GM18498 (cell line): ENCODE measurements around the gene ACSF3.

Experiments
- ATAC-seq: cut with Tn5 transposase; IDR thresholded peaks from one replicate; pipeline ENCODE4 v1.9.1; 2021; ENCODE audit warnings: mild to moderate bottlenecking, moderate library complexity; ENCODE audit not compliant: unreplicated experiment

The ACSF3 gene

DNA sequence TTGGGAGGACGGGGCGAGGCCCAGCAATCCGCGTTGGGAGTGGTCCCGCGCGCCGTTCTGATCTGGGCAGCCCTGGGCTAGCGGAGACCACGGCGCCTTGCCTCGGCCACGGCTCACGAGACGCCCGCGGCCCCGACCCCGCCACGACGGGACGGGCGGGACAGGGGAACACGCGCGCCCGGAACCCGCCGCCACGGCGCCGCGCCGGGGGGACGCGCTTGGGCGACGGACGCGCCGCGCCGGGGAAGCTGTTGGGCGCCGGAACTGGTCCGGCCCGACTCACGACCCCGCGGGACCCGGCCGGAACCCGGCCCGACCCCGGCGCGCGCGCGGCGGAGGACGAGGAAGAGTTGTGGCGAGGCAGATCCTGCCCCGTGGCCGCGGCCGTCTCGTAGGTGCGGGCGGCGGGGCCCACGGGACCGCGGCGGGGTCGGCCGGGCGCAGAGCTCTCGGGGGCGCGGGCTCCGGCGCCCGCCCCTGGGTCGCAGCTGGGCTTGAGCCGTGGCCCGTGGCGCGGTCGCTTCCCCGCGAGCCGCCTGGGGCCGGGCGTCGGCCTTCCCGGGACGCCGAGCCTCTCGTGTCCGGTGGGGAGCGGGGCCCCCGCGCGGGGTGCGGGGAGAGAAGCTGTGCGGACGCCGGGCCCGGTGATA is at the start of gene ACSF3:
Gene ACSF3, plus strand, starts transcription at position 251 of the 650 bp plus-strand sequence. CDS start 6,830 bp downstream, outside the sequence.
- ATAC-seq: peak; percentile 62

DNA sequence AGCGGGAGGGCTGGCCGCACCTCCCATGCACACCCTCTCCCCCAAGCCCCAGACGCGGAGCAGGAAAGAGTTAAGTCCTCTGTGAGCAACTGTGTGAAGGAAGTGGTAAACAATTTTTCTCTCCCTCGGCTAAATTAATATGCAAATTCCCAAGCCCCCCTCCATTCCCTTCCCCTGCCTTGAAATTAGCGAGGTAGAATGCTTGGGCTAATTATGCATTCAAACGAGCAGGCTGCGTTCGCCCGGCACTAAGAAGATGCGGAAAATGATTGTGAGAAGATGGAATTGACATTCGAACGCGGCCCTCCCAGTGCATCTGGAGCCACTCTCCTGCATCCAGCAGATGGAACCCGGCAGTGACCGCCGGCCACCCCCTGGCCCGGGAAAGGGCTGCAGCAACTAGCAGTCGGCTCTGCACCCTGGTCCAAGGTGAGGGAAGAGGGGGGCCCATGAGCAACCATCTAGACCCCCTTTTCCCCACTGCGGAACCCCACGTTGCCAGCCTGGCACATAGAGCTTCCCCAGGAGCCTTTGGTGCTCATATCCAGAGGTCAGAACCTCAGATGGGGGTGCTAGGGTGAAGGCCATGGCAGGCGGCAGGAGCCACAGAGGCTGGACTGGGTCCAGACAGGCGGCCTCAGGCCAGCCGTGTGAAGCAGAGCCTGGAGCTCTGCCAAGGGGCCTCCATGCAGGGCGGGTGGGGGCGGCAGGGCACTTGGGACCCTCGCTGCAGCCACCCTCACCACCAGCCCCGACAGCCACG is 49.1 kb upstream of the ACSF3 start:
- no peak for ATAC-seq

DNA sequence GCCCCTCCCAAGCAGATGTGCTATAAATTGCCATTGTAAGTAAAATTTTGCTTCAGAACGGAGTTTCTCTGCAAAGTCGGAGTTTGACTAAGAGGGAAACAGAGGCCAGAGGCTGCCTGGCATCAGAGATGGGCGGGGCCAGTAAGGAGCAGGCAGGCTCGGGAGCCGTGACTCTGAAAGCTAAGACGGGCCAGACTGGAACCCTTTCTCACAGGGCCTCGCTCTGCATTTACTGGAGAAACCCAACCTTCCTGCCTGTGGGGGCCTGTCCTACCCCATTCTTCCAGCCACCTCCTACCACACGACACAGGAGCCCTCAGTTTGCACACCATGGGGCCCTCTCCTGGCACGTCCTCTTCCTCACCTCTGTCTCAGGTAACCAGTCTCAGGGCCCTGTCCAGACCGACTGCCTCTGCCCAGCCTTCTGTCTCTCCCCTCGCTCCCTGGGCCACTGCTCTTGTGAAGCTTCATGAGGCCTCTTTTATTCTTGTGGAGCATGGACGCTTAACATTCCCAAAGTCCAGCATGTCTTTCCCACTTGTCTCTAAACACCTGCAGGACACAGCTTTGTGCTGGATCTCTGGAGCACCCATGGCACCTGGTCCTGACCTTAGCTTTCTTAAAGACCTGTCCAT is 48.4 kb upstream of the ACSF3 start:
- ATAC-seq: no peak

DNA sequence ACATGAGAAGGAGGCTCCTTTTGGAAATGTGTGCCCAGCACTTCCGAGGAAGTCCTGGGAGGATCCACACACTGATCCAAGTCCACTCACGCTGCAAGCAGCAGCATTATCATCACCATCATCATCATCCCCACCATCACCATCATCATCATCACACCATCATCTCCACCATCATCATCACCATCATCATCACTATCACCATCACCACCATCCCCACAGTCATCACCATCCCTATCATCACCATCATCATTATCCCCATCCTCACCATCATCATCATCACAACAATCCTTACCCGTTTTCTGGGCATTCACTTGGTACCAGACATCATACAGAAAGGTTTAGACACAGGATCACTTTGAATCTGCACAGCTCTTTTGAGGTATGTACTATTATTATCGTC is 47.8 kb upstream of the ACSF3 start:
- no peak for ATAC-seq

DNA sequence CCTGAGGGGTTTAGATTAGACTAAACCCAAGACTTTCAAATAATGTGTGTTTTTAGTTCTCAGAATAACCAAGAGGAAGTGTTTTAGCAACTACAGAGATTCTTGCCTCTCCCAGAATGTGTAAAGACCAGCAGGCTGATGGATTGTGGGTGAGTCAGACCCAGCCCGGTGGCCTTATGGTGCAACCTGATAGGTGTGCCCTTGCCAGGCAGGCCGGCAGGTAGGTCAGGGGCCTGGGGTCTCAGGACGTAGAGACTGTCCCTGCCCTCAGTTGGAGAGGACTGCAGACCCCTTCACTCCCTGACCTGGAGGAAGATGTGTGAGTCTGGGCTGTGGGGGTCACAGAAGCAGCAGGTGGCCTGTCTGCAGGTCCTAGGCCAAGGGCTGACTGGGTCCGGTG is 47.2 kb upstream of the ACSF3 start:
- no peak for ATAC-seq

DNA sequence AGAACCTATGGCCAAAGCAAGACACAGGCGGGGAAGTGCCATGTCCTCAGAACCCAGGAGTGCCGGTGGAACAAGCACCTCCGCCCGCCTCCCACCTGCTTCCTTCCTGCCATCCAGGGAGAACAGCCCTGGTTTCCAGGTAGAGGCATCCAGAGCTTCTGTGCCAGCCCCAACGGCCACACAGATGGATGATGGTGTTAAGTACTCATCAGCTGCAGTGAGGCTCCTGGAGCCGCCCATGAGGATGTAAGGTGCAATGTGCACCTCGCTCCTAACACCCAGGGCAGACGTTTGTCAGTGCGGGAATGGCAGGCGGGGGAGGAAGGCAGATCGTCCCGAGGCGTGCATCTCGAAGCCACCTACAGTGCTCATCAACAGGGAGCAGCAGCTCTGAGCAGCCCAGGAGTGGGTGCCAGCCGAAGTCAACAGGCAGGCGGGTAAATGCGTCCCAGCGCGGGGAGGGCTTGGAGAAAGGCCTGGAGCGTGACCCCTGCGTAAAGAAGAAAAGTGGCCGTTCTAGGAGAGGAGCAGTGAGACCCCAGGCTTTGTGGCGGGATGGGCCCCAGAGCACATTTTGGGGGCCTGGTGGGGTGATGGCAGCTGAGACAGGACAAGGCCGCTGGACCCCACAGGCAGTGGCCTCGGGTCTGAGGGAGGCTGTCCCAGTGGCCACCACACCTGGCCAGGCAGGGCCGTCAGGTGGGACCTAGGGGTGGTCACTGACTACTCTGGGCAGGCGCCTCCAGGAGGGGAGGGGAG is 46.1 kb upstream of the ACSF3 start:
- no peak for ATAC-seq

DNA sequence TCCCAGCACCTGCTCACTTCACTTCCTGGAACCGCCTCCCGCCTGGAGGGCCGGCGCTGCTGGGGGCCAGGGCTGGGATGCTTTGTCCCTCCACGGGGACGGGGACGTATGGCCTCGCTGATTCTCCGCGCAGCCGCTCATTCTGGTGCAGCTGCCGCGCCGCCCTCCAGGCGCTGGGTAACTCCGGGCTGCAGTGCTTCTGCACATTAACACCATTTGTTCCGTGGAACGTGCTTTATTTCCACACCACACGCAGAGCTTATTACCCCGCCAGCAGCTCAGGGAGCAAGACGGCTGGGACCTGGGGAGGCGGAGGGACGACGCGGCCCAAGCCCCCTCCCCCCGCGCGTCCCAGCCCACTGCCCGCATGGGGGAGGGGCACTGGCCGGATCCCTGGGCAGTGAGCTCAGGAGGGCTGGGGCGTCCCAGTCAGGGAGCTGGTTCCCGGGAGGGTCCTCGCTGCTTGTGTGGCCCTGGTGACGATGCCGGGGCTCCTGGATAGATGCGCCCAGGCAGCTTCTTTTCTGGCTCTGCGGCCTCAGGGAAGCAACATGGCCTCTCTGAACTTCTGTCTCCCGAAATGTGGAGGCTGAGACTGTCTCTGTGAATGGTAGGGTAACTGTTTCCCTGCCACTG is 45.4 kb upstream of the ACSF3 start:
- ATAC-seq: no peak

DNA sequence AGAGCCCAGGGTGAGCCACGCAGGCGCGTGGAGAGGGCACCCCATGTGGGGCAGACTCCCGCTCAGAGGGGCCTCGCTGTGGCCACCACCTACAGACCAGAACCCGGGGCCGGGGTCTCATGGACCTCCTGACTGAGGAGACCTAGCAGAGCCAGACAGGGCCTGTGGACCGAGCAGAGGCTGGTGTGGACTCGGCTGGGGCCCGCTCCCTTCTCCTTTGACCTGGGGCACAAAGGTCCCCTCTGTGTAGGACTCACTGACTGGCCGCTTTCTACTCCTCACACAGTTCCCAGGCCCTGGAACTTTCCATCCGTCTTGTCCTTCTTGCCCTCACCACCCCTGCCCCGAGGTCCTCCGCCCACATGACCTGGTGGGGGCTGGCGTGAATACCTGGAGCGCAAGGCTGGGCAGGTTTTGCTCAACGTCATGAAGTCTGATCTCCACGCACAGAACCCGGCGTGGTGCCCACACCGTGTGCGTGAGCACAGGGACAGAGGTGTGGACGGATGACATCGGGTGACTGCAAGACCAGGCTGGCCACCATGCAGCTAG is 44.7 kb upstream of the ACSF3 start:
- no peak for ATAC-seq

DNA sequence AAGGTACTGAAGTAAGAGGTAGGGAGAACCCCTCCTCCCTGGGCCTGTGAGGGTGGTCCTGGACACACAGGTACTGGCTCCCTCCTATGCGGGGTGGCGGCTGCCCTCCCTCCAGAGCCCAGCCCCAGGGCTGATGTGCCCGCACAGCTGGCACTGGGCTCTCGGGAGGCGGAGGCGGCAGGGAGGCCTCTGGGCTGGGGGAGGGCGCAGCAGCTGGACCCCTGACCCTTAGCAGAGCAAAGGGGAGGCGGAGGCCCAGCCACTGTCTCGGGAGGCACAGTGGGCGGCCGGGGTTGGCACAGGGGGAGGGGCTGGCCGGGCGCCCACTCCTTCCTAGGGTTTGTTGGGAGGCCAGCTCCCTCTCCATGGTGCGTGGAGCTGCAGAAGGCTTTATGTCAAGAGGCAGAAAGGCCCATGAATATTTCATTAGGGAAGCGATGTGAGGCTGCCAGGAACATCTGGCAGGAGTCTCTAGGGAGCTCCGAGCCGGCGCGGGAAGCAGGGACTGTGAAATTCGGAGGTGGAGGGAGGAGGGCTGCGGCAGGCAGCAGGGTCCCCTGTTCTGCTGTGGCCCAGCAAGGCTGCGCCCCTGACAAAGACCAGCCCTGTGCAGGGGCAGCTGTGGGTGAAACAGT is 44.1 kb upstream of the ACSF3 start:
- no peak for ATAC-seq

DNA sequence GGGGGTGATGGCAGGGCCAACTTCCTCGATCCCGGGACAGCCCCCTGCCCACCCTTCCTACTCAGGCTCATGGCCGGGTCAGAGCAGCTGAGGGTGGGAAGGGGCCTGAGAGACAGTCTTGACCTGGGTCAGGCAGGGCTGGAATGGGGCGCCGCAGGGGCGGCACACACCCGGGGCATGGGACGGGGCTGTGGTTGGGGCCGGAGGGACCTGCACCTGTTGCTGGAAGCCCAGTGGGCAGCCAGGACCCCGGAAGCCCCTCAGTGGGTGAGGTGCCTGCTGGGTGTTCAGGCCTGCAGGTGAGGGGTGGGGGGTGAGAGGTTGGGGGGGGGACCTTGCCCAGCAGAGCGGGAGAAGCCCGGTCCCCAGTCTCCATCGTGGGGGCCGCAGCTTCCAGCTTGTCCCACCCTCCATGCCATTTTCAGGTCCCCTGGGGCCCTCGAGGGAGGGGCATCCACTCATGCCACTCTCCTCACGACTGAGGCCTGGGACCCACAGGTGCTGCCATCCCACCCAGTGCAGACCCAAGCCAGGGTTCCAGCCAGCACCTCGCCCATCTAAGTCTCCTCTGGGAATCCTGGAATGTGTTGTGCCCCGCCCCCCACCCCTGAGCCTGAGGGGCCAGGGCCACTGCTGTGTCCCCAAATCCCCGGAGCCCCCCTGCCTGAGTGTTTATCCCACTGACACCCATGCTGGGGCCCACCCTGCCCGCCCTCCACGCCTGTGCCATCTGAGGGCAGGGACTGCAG is 43.4 kb upstream of the ACSF3 start:
- no peak for ATAC-seq

DNA sequence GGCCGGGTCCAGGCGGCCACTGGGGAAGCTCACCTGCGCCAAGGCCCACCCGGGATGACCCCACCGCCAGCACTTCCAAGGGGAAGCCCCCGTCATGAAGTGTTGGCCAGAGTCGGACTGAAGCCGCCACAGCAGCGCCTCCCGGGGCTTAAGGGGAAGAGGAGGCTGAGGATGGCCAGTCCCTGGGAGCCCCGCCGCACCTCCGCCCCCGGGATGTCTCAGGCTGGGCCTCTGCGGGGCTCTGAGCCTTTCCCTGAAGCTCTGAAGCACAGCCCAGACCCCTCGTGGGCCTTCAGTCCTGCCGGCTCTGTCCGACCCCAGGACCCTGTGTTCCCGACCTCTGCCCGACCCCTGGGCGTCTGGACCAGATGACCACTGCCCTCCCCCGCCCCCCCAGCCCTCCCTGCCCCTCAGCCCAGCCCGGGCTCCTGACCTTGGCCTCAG is 42.8 kb upstream of the ACSF3 start:
- ATAC-seq: no peak

DNA sequence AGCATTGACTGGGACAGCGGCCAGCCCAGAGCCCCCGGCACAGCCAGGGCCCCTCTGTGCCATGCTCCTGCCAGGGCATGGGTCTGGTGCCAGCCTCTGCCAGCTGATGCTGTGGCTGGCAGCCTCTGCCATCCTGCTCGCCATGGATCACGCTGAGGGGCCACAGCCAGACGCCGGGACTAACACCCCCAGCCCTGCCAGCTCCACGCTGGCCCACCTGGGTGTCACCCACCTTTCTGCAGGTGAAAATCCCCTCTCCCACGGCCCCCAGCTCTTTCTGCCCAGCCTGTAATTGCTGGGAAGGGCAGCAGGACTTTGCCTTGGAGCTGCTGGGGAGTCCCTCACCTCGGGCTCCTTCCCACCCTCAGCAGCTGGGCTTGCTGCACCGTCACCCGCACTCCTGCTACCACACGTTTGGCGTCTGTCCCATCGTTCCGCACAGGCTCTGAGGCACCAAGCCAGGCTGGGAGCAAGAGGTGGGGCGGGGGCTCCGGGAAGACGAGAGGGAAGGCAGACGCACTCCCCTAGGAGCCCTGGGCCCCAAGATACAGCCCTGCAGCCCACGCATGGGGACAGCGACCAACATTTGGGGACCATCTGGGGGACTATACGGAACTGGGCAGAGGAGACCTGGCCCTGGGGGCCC is 42.0 kb upstream of the ACSF3 start:
- no peak for ATAC-seq

DNA sequence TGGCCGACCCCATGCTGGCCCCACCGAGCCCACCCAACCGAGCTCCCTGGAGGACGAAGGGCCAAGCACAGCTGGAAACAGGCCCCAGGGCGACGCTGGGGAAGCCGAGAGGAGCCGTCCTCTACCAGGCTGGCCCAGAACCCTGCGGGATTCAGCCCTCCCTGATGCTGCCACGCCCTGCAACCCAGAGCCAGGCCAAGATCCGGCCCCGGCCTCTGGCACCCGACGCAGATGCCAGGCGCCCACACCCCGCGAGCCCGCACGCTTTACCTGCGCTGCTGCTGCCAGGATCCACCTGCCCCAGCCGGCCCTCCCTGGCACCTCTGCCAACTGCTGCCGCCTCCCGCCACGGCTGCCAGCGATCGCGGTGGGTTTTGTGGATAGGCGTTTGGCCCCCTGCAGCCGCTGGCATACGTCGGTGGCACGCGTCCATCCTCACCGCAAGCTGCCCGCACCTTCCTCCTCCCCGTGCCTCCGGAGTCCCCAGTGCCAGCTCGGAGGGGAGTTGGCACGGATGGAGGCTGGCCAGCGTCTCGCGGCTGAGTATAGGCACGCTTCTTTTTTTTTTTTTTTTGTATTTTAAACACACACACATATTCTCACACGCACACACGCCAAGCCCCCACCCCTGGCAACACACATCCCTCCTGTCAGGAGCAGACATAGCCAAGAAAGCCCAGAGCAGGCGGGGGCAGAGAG is 41.3 kb upstream of the ACSF3 start:
- no peak for ATAC-seq

DNA sequence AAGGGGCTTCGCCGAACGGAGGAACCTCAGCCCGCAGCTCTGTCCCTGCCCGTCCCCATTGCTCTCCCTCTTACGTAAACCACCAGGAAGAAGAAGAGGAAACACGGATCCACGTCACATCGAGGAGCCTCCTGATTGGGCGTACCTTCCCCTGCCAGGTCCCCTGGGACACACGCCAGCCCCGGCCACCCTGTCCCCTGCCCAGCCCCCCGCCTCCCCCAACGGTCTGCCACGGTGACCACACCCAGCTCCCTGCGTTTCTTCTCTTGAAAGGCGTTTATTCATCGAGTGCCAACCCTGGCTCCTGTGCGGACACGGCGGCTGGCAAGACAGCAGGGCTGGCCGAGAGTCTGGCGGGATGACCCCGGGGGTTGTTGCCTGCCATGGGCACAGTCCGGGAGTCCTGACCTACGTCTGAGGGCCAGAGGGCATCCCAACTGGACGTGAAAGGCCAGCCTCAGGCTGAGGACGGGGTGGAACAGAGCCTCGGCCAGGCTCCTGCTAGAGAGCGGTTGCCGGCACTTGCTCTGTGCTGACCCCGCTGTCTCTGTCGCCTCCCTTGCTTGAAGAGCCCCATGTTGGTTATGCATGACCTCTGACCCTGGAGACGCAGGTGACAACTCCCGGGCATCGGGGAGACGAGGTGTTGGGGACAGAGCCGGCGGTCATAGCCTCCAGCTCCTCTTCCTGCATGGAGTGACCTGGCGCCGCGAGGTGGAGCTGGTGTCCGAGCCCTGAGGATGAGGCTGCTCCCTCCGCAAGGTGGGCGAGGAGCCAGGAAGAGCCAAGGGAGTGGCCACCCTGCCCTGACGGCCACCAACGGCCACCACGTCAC is 40.5 kb upstream of the ACSF3 start:
- ATAC-seq: no peak

DNA sequence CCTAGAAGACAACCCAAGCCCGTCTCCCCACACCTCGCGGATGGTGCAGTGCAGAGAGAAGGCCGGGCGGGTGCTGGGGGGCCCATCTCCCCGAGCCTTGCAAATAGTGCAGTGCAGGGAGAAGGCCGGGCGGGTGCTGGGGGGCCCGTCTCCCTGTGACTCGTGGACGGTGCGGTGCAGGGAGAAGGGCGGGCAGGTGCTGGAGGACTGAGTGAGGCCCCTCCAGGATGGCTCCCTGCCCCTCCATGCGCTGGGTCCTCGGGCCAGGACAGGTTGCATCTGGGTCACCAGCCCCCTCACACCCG is 40.0 kb upstream of the ACSF3 start:
- ATAC-seq: no peak

DNA sequence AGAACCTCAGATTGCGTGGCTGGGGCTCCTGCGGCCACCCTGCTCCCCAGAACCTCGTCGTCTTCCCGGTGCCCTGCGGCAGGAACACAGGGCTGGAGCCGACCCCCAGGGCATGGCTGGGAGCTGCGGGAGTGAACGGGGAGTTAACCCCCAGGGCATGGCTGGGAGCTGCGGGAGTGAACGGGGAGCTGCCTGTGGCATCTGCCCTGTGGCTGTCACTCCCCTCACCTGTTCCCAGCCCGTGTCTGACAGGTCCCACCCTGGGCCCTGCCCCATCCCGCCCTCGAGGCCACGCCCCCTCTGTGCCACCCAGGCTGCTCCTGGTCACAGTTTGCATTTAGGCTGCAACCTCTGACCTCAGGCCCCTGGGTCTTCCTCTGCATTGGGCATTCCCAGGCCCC is 39.4 kb upstream of the ACSF3 start:
- no peak for ATAC-seq

DNA sequence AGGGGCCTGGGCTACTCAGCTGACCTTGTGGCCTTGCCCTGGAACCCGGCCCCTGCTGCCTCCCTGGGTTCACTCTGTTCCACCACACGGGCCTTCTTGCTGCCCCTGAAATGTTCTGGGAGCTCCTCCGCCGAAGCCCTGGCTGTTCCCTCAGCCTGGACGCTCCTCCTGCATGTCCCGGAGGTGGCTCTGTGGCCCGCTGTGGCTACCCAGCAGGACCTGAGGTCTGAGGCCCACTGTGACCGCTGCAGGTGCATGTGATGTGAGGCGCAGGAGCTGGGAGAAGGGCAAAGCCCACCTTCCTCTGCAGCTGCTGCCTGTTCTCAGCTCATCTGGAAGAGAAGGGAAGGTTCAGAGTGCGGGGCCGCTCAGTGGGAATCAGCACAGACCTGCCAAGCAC is 38.9 kb upstream of the ACSF3 start:
- ATAC-seq: no peak

DNA sequence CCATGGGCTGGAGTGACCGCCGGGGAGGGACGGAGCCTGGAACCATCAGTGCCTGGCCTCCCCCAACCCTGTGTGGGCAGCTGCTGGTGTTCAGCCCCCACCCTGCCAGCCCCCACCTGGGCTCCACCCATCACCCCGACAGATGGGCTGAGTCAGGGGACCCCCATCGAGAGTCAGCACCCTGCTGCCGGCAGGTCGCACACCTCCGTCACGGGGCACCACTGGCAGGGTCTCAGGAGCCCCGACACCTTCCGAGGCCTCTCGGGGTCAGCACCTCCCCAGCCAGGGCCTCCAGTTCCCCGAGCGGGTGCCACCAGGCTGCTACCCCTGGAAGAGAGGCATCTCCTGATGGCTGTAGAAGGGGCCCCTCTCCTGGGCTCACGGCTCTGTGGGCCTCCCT is 38.3 kb upstream of the ACSF3 start:
- no peak for ATAC-seq
